Heart left ventricle (tissue), 16 donors: ENCODE data around the gene AFF3. TPM values are rescaled to one million over a fixed set of nuclear protein-coding genes. Genes with fewer than 3 reads are reported as not detected.

Experiments
- ATAC-seq, 4 donors: fragments of 200-7000 bp; cut with Tn5 transposase; one replicate each; pipeline ENCODE4 v1.9.1; 2020 to 2022; ENCODE audit warnings: moderate library complexity in 4 of 4, mild to moderate bottlenecking in 3 of 4, moderate number of reproducible peaks in 1 of 4
- DNase-seq, 5 donors: peaks; one replicate each; pipeline ENCODE4 v3.0.0-alpha.2; 2020
- H3K27ac ChIP-seq, 12 donors: fragments of 200-600 bp; sonication (generic) in 4 of 12; one replicate each; pipeline versions ENCODE4 v1.5.0 to v1.8.0; 2016 to 2022; ENCODE audit warnings: mild to moderate bottlenecking in 2 of 12
- H3K27me3 ChIP-seq, 9 donors: fragments of 200-600 bp; sonication (generic) in 2 of 9; one replicate each; pipeline versions ENCODE4 v1.5.1 to v1.8.0; 2016 to 2022; ENCODE audit warnings: mild to moderate bottlenecking in 3 of 9
- H3K36me3 ChIP-seq, 9 donors: fragments of 200-600 bp; sonication (generic) in 2 of 9; one replicate each; pipeline versions ENCODE4 v1.5.0 to v1.8.0; 2018 to 2022; ENCODE audit warnings: mild to moderate bottlenecking in 2 of 9
- H3K4me1 ChIP-seq, 12 donors: fragments of 200-600 bp; sonication (generic) in 4 of 12; one replicate each; pipeline versions ENCODE4 v1.5.0 to v1.8.0; 2016 to 2022; ENCODE audit warnings: mild to moderate bottlenecking in 3 of 12
- H3K4me3 ChIP-seq, 12 donors: fragments of 200-600 bp; sonication (generic) in 4 of 12; one replicate each; pipeline versions ENCODE4 v1.5.0 to v1.8.0; 2017 to 2022; ENCODE audit warnings: mild to moderate bottlenecking in 9 of 12, moderate library complexity in 4 of 12
- H3K9me3 ChIP-seq, 12 donors: fragments of 200-600 bp; sonication (generic) in 4 of 12; one replicate each; pipeline versions ENCODE4 v1.5.0 to v1.8.0; 2016 to 2022; ENCODE audit warnings: mild to moderate bottlenecking in 1 of 12
- CTCF ChIP-seq, 12 donors: fragments of 200-600 bp; sonication (generic) in 4 of 12; IDR thresholded peaks; one replicate each; pipeline versions ENCODE4 v1.5.0 to v1.8.0; 2018 to 2022; ENCODE audit warnings: antibody characterized with exemption in 12 of 12, mild to moderate bottlenecking in 5 of 12
- POLR2A ChIP-seq, 2 donors: fragments of 450-650 bp; IDR thresholded peaks; one replicate each; pipeline ENCODE4 v1.6.1; 2017; ENCODE audit warnings: antibody characterized with exemption in 2 of 2, mild to moderate bottlenecking in 2 of 2, moderate library complexity in 2 of 2
- WGBS, 4 donors: extraction: QIAGEN DNeasy Blood & Tissue Kit in 2 of 4; methylation state at CpG; one replicate each; pipeline versions ENCODE4 v1.1.5 to v1.1.7; 2013 to 2018; 5-methylcytosine and 5-hydroxymethylcytosine counted together
- intact Hi-C, 10 donors: fragments of 100-400 bp; cut with DNase I; formaldehyde crosslinking; loops; one replicate each; pipeline versions ENCODE4 v1.11.1 to v1.14.2; 2022
- polyA plus RNA-seq, 2 donors: library from polyadenylated mRNA; stranded (reverse); fragments of 200-250 nt; gene quantifications; one replicate each; pipeline ENCODE4 v1.2.3, GENCODE V29; 2013
- total RNA-seq, 9 donors: library from RNA; depleted of rRNA in 2 of 9; stranded (reverse); fragments of >200 nt in 2 of 9; fragmentation: NEBNext Ultra II Directional in 3 of 9; extraction: Animal tissue kit (Norgen Biotek cat#: 25700) in 3 of 9; gene quantifications; one replicate each; pipeline versions ENCODE4 v1.1.0 to v1.2.4, GENCODE V29; 2016 to 2023
- donor health status: ischemic (EF 13 %, LVEDD 7.1; RV severe dilation, severe dysfunction).
- donor health status: healthy with polysubstance abuse.
- donor health status: DM: no; HTN: yes; CAD: no.
- donor health status: DM: no; HTN: no; CAD: no.
- donor health status: ischemic (EF 25% LVEDD 6.9; RV normal size, moderate dysfunction).
- donor health status: ischemic (EF 25% LVEDD 5.7; RV mildly dilated, moderate dysfunction).
- donor health status: healthy.
- donor health status: DM: yes; HTN: yes; CAD: no.
- donor health status: ischemic (EF 35%, LVEDD 5.7; RV mildly dilated, moderate dysfunction).
- donor health status: nonischemic (EF 11% LVEDD 7.7; RV severe dilation, severe dysfunction).
- donor health status: DM: yes; HTN: yes; CAD: no.
- donor health status: PGD.
- donor health status: ischemic (EF 29% LVEDD 5.4; RV normal size, mild dysfunction).
- donor health status: nonischemic (EF 23%, LVEDD 6.1; RV moderate dilation, normal function).

Gene AFF3
- total and polyA plus RNA-seq, 11 donors = 1.3 to 15.5 (median 4.7) TPM

- Histone ChIP-seq H3K4me3 (no peak overlapping the region), H3K4me1 (peaks cover 0 to 27% (median 6%) of the 10 kb centered on the region in 12 donors), H3K9me3 (peaks cover 0 to 7% (median 0%) of the 10 kb centered on the region in 12 donors), H3K27me3 (no peaks in the 10 kb centered on the region), H3K36me3 (no peaks in the 10 kb centered on the region), H3K27ac (no peak overlapping the region)
- WGBS, 4 donors = 9 to 31% (median 25%) methylated on average over 3 of the region's 3 CpGs
- DNase-seq (no peak), ATAC-seq (peak in 2 of 4 donors; percentile 64 to 65)
- no peak for TF ChIP-seq POLR2A (IDR thresholded peaks at IDR 0.05)
- intact Hi-C loops = no loop called here
Observed at GRCh38 chr2:100066246-100066645, 76.1 kb downstream of the AFF3 start.

- ATAC-seq = no peak
- no peak for TF ChIP-seq POLR2A (IDR thresholded peaks at IDR 0.05)
- TF ChIP-seq CTCF (IDR thresholded peaks at IDR 0.05) = no peak
- Histone ChIP-seq H3K4me1 (peaks cover 0 to 27% (median 4%) of the 10 kb centered on the region in 12 donors), H3K4me3 (no peak overlapping the region), H3K9me3 (peaks cover 0 to 7% (median 0%) of the 10 kb centered on the region in 12 donors), H3K27ac (no peak overlapping the region), H3K27me3 (no peaks in the 10 kb centered on the region), H3K36me3 (no peaks in the 10 kb centered on the region)
- intact Hi-C loops = no loop called here
- no peak for DNase-seq
- WGBS, 4 donors = 83 to 91% (median 87%) methylated on average over 9 of the region's 9 CpGs
Observed at GRCh38 chr2:100064592-100065428, 77.6 kb downstream of the AFF3 start.

GRCh38 chr2:100064165-100064564 is 78.2 kb downstream of the AFF3 start:
- WGBS, 4 donors = 93 to 98% (median 97%) methylated on average over 2 of the region's 2 CpGs
- no peak for DNase-seq
- Histone ChIP-seq H3K27me3 (no peaks in the 10 kb centered on the region), H3K4me3 (no peak overlapping the region), H3K4me1 (peaks cover 0 to 22% (median 0%) of the 10 kb centered on the region in 12 donors), H3K36me3 (no peaks in the 10 kb centered on the region), H3K27ac (no peak overlapping the region), H3K9me3 (peaks cover 0 to 7% (median 0%) of the 10 kb centered on the region in 12 donors)
- TF ChIP-seq CTCF (IDR thresholded peaks at IDR 0.05) = no peak
- TF ChIP-seq POLR2A (IDR thresholded peaks at IDR 0.05) = no peak
- intact Hi-C loops = no loop called here
- no peak for ATAC-seq

DNA sequence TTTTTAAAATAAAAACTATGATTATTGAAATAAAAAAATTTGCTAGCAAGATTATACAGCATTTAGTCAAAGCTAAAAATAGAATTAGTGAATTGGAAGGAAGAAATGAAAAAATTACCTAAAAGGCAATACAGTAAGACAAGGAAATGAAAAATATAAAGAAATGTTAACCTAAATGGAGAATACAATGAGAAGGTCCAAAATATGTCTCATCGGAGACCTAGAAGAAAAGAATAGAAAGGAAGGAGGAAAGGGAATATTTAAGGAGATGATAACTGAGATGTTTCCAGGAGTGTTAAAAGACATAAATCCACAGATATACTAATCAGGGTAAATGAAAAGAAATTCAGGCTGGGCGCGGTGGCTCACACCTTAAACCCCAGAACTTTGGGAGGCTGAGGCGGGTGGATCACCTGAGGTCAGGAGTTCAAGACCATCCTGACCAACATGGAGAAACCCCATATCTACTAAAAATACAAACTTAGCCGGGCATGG is 78.9 kb downstream of the AFF3 start:
- no peaks in the 10 kb centered on the region for H3K36me3 ChIP-seq
- ATAC-seq (no peak), DNase-seq (no peak)
- H3K27me3 ChIP-seq = no peaks in the 10 kb centered on the region
- intact Hi-C loops = no loop called here
- 89 to 97% (median 95%) methylated on average over 5 of the region's 5 CpGs for WGBS, 4 donors
- TF ChIP-seq CTCF (IDR thresholded peaks at IDR 0.05) (no peak), POLR2A (IDR thresholded peaks at IDR 0.05) (no peak)
- peaks cover 0 to 17% (median 0%) of the 10 kb centered on the region in 12 donors for H3K4me1 ChIP-seq
- H3K9me3 ChIP-seq = peaks cover 0 to 7% (median 0%) of the 10 kb centered on the region in 12 donors
- H3K27ac ChIP-seq = no peak overlapping the region
- H3K4me3 ChIP-seq = no peak overlapping the region
